Testis (tissue), 2 donors: Measurements from ENCODE around the gene ALDH16A1.

ENCODE experiments used
- CTCF ChIP-seq, 3 experiments: fragments of 450-650 bp in 2 of 3; fragments of 200-600 bp in 1 of 3; sonication (generic) in 1 of 3; IDR thresholded peaks; one replicate each; pipeline ENCODE4 v1.5.1; 2016 to 2019; ENCODE audit warnings: antibody characterized with exemption in 3 of 3, mild to moderate bottlenecking in 2 of 3, moderate library complexity in 1 of 3
- POLR2A ChIP-seq: fragments of 450-650 bp; IDR thresholded peaks from one replicate; pipeline ENCODE4 v1.6.1; 2017; ENCODE audit warnings: antibody characterized with exemption, mild to moderate bottlenecking, moderate library complexity

DNA sequence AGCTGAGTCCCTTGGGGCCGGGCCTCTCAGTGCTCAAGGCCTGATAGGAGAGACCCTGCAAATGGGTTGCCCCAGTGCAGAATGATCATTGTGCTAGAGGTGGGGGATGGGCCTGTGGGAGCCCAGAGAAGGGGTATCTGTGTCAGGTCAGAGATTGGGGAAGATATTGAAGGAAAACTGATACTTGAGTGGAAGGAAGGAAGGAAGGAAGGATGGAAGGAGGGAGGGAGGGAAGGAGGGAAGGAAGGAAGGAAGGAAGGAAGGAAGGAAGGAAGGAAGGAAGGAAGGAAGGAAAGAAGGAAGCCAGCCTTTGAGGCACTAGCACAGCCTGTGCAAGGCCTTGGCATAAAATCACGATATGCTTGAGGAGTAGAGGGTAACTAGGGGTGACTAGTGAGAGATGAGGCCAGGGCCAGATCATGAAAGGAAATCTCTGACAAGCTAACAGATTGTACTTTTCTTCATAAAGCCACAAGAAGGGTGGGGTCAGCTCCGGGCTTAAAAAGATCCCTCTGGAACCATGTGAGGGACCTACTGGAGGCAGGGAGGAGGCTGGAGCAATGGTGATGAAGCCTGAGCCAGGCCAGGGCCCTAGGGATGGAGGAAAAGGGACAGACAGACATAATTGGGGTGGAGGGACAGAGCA lies 41.2 kb upstream of the ALDH16A1 start:
- no peak for TF ChIP-seq CTCF (IDR thresholded peaks at IDR 0.05)
- no peak for TF ChIP-seq POLR2A
